ENCODE data around the gene ACTR3. TPM values are rescaled to one million over a fixed set of nuclear protein-coding genes. Genes with fewer than 3 reads are reported as not detected.

Gene ACTR3
- total and polyA plus RNA-seq, 11 donors, result 15.3 to 238 (median 115) TPM

GRCh38 chr2:113867571-113867970 is 22.3 kb upstream of the ACTR3 start:
- Histone ChIP-seq H3K27me3 (peaks cover 0 to 3% (median 0%) of the 10 kb centered on the region in 9 donors), H3K9me3 (no peaks in the 10 kb centered on the region), H3K27ac (no peak overlapping the region), H3K4me1 (peaks cover 0 to 20% (median 0%) of the 10 kb centered on the region in 12 donors), H3K4me3 (no peak overlapping the region), H3K36me3 (no peaks in the 10 kb centered on the region)
- TF ChIP-seq, protein P1, sequence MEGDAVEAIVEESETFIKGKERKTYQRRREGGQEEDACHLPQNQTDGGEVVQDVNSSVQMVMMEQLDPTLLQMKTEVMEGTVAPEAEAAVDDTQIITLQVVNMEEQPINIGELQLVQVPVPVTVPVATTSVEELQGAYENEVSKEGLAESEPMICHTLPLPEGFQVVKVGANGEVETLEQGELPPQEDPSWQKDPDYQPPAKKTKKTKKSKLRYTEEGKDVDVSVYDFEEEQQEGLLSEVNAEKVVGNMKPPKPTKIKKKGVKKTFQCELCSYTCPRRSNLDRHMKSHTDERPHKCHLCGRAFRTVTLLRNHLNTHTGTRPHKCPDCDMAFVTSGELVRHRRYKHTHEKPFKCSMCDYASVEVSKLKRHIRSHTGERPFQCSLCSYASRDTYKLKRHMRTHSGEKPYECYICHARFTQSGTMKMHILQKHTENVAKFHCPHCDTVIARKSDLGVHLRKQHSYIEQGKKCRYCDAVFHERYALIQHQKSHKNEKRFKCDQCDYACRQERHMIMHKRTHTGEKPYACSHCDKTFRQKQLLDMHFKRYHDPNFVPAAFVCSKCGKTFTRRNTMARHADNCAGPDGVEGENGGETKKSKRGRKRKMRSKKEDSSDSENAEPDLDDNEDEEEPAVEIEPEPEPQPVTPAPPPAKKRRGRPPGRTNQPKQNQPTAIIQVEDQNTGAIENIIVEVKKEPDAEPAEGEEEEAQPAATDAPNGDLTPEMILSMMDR (IDR thresholded peaks at IDR 0.05), result no peak
- TF ChIP-seq POLR2A (IDR thresholded peaks at IDR 0.05), result no peak
- ATAC-seq, result no peak
- intact Hi-C loops (cut with DNase I), result no loop called here
- DNase-seq, result no peak
- 82 to 95% (median 88%) methylated on average over 4 of the region's 4 CpGs for WGBS, 4 donors

DNA sequence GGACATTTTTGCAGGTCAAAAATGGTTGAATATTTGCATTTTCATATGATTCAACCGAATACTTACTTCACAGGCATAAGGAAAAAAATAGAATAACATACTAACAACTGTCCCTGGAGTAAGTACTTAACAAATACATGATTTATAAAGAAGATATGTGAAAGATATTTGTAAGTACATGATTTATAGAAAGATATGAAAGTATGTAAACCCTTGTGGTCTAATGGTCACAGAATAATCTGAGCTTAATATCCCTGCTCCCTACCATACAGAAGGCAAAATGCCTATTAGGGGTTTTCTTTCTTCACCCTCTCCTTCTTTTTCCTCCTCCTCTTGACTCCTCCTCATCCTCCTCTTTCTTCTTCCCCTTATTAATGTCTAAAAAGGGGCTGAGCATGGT is 20.6 kb upstream of the ACTR3 start:
- H3K27me3 ChIP-seq, result peaks cover 0 to 3% (median 0%) of the 10 kb centered on the region in 9 donors
- WGBS, 4 donors, result 80 to 97% (median 95%) methylated on average over 1 of the region's 1 CpG

DNA sequence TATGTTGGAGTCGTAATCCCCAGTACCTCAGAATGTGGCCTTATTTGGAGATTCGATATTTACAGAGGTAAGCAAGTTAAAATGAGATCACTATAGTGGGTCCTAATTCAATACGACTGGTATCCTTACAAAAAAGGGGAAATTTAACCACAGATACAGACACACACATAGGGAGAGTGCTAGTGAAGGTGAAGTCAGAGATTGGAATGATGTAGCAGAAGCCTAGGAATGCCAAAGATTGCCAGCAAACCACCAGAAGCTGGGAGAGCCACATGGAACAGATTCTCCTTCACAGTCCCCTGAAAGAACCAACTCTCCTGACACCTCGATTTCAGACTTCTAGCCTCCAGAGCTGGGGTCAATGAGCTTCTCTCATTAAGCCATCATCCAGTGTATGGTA is 17.7 kb upstream of the ACTR3 start:
- WGBS, 4 donors, result 87 to 95% (median 90%) methylated on average over 4 of the region's 4 CpGs
- TF ChIP-seq POLR2A (IDR thresholded peaks at IDR 0.05), result no peak
- TF ChIP-seq, protein P1 (IDR thresholded peaks at IDR 0.05), result no peak
- H3K4me1 ChIP-seq, result peaks cover 0 to 16% (median 0%) of the 10 kb centered on the region in 12 donors
- intact Hi-C loops (cut with DNase I), result no loop called here
- no peaks in the 10 kb centered on the region for H3K36me3 ChIP-seq
- no peak overlapping the region for H3K4me3 ChIP-seq
- no peak for ATAC-seq
- no peak for DNase-seq
- H3K27ac ChIP-seq, result no peak overlapping the region
- no peaks in the 10 kb centered on the region for H3K9me3 ChIP-seq
- peaks cover 0 to 3% (median 0%) of the 10 kb centered on the region in 9 donors for H3K27me3 ChIP-seq

More for the DNA sequence above, 20.6 kb upstream of the ACTR3 start:
- H3K27ac ChIP-seq, result no peak overlapping the region
- H3K4me1 ChIP-seq, result peaks cover 0 to 11% (median 0%) of the 10 kb centered on the region in 12 donors
- ATAC-seq (no peak), DNase-seq (no peak)
- no peaks in the 10 kb centered on the region for H3K9me3 ChIP-seq
- H3K36me3 ChIP-seq, result no peaks in the 10 kb centered on the region
- TF ChIP-seq, protein P1 (IDR thresholded peaks at IDR 0.05), result no peak
- no peak for TF ChIP-seq POLR2A (IDR thresholded peaks at IDR 0.05)
- intact Hi-C loops (cut with DNase I), result no loop called here
- no peak overlapping the region for H3K4me3 ChIP-seq

DNA sequence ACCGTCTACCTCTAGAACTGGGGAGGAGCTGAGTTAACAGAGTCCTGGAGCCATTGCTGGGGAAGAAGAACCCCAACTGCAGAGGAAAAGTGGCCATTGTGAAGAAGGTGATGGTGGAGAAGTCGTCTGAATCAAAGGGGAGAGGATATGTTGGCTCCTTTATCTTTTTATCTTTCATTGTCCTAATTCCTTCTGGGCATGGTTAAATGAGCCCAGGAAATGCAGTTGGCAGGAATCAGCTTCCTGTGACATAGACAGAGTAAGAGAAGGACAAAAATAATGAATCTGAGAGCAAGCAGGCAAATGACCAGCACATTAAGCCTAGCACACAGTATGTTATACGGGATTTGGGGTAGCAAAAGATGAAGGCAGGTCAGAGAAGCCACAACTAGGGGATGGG is 16.0 kb upstream of the ACTR3 start:
- Histone ChIP-seq H3K36me3 (no peaks in the 10 kb centered on the region), H3K9me3 (no peaks in the 10 kb centered on the region), H3K27ac (no peak overlapping the region), H3K27me3 (no peaks in the 10 kb centered on the region), H3K4me3 (no peak overlapping the region), H3K4me1 (peaks cover 0 to 18% (median 5%) of the 10 kb centered on the region in 12 donors)
- intact Hi-C loops (cut with DNase I), result no loop called here
- no peak for DNase-seq
- ATAC-seq, result no peak
- 51 to 66% (median 61%) methylated on average over 3 of the region's 3 CpGs for WGBS, 4 donors
- TF ChIP-seq, protein P1 (IDR thresholded peaks at IDR 0.05), result no peak
- no peak for TF ChIP-seq POLR2A (IDR thresholded peaks at IDR 0.05)

All from heart left ventricle (tissue), 16 donors.